Stimulated activated naive CD4-positive, alpha-beta T cell (primary cell): ENCODE data around the gene GMPPA.

Source experiments
- DNase-seq, 6 experiments: peaks; one replicate each; lab custom pipeline; 2025; lab: John Stamatoyannopoulos, UW

The GMPPA gene

DNA sequence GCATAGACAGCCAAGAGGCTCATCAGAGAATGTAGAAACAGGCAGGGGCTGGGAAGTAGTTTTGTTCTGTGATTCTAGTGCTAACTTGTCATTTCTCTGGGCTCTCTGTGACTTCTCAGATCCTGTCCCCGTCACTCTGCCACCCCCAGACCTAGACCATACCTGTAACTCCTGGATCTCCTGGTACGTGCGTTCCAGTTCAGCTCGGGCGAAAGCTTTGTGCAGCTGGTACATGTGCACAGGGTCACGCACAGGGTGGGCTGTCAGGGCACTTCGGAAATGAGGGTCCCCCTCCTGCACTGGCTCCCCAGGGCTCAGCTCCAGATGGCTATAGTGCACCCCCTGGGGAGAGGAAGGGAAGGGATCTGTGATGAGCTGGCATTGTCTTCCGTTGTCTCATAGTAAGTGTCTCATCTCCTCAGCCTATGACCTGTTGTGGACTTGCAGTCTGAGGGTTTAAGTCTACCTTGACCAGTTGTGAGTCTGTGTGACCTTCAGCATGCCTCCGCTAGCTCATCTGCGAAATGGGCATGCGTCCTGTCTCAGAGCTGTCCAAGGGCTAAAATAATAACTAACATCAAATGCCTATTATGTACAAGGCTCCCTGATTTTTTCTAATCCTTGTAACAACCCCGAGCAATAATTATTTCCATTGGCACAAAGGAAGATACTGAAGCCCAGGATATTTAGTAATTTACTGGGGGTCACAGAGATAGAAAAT lies 42.3 kb downstream of the GMPPA start:
- no peak for DNase-seq

DNA sequence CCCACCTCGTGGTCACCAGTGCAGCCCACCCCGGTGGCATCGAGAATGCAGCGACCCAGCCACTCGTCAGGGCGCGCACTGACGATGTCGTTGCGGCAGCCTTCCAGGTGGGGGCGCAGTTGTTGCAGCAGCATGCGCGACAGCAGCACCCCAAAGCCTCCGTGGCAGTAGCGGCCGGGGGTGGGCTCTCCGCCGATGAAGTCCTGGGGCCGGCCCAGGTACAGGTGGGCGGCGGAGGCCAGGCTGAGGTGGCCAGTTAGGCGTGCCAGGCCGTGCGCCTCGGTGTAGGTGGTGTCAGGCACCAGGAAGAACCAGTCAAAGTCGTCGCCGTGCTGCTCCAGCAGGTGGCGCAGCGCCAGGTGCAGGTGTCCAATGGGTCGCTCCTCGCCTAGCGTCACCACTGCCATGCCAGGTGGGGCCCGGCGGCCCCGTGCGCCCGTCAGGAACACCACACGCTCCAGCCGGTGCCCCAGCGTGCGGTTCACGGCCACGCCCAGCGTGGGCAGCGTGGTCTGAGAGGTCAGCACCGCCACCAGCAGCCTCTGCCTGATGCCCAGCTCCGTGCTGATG lies 43.0 kb downstream of the GMPPA start:
- DNase-seq = peak; percentile 74 to 98 (median 88)

DNA sequence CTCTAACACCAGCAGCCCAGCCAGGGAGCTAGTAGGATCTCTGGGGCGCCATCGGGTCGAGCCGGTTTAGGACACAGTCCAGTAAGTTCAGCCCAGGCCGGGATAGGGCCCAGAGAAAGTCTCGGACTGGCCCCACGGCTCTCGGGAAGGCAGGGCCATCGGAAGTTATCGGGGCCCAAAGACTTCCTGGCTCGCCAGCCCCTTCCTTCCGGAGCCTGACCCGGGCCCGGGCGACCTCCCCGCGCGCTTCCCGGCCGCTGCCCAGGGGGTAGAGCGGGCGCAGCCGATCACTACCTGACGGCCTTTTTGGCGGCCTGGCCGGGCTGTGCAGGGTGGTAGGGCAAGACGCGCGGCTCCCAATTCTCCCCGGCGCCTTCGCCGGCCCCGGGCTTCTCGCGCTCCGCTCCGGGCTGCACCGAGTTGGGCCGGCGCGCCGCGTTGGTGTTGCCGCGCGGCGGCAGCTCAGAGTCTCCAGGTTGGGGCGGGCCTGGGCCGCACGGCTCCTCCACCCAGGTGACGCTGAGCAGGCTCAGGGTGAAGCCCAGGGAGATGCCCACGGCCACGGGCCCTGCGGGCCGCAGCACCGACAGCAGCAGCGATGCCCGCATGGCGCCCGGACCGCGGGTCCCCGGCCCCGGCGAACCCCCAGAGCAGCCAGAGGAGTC lies 44.4 kb downstream of the GMPPA start:
- peak in 1 of 6 experiments; percentile 81 for DNase-seq

DNA sequence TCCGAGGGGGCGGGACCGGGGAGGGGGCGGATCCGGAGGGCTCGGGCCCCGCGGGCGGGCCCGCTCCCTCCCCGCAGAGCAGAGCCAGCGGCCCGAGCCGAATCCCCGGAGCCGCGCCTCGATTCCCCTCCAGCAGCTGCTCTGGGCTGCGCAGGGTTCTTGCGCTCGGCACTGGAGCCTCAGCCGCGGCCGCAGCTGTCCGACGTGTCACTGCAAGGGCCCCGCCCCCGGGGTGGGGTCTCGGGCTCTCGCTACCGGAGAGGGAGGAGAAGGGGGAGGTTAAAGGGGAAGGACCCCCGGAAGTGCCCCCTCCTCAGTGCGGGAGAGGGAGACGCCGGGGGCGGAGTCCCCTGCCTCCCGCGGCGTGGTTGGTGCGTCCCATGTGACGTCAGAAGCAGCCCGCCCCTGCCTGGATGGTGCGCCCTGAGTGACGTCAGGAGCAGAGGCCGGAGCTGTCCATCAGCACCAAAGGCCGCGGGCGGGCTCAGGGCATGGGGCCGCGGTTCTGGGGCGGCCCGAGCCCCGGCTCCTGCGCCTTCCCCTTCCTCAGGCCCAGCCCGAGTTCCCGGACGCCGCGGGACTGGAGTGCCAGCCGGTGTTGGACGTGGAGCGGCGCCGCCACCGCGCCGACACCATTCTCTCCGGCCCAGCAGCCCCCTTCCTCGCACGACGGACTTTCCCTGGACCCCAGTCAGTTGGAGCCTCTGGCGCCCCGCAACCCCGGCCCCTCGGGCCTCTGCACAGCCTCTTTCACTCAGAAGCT lies 45.1 kb downstream of the GMPPA start, which contains the start of the genes CHPF and TMEM198:
Gene CHPF (minus strand): TSS at position 214 of the 763 bp plus-strand sequence. CDS start 271 bp downstream, outside the sequence.
Gene TMEM198 (plus strand): TSS at position 433 of the 763 bp plus-strand sequence. CDS start 700 bp downstream, outside the sequence.
- peak; percentile 80 to 94 (median 88) for DNase-seq

DNA sequence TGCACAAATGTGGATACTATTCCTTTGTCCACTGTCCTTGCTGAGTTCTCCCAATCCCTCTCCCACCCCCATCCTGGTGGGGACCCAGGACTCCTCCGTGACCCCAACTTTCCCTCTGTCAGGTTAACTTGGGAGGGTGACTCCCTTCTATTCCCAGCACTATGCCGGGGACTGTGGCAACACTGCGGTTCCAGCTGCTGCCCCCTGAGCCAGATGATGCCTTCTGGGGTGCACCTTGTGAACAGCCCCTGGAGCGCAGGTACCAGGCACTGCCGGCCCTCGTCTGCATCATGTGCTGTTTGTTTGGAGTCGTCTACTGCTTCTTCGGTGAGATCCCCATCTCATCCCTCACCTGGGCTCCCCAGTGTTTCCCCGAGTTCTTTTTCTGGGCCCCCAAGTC lies 45.9 kb downstream of the GMPPA start:
- DNase-seq = no peak

DNA sequence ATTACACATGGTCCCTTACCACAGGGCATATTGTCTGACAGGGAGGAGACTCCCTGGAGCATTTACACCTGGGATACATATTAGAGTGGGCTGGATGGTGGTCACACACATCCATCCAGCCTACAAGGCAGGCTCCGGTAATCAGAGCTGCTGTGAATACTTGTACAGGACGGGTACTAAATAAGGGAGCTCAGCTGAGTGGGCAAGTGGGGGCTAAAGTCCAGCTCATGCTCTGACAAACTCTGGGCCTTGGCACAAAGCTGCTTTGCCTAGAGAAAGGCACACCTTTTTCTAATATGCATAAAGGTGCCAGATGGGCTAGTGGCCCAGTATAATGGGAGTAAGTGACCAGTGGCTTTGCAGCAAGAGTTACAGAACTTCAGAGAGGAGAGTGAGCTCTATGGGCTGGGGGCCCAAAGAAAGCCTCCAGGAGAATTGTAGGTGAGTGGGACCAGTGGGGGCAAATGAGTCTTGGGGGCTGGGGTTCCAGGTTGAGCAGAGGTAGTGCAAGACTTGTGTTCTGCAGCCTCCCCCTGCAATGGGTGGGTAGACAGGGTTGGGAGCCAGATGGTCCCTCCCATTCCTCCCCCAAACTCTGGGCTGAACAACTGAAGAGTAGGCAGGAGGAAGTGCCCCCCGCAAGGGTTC lies 46.7 kb downstream of the GMPPA start:
- DNase-seq = no peak

DNA sequence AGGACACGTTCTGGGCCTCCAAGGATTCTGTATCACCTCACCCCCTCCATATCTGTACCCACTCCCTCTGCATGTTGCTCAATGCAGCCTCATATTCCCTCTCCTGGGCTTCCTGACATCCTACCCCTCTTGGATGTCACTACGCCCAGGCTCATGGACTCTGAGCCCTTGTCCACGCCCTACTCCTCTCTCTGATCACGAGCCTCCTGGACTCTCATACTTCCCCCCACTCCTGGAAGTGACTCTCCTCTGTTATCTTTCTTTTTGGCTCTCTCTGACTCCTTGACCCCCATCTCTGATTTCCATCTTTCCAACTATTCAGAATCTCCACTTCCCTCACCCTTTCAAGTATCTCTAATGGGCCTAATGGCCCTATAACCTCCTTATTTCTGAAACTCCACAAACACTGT lies 47.3 kb downstream of the GMPPA start:
- DNase-seq = no peak

DNA sequence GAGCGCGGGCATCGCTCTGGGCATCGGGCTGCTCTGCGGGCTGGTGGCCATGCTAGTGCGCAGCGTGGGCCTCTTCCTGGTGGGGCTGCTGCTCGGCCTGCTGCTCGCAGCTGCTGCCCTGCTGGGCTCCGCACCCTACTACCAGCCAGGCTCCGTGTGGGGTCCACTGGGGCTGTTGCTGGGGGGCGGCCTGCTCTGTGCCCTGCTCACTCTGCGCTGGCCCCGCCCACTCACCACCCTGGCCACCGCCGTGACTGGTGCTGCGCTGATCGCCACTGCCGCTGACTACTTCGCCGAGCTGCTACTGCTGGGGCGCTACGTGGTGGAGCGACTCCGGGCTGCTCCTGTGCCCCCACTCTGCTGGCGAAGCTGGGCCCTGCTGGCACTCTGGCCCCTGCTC lies 48.9 kb downstream of the GMPPA start:
- no peak for DNase-seq

DNA sequence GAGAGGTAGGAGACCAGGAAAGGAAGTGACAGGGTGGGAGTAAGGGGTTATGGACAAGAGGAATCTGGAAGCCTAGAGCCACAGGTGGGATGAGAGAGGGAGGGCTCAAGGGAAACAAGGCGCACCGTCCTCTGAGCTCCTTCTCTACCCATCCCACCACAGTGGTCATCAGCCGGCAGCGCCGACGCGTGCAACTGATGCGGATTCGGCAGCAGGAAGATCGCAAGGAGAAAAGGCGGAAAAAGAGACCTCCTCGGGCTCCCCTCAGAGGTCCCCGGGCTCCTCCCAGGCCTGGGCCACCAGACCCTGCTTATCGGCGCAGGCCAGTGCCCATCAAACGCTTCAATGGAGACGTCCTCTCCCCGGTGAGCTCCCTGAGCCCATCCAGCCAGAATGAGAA lies 50.3 kb downstream of the GMPPA start:
- DNase-seq = no peak

DNA sequence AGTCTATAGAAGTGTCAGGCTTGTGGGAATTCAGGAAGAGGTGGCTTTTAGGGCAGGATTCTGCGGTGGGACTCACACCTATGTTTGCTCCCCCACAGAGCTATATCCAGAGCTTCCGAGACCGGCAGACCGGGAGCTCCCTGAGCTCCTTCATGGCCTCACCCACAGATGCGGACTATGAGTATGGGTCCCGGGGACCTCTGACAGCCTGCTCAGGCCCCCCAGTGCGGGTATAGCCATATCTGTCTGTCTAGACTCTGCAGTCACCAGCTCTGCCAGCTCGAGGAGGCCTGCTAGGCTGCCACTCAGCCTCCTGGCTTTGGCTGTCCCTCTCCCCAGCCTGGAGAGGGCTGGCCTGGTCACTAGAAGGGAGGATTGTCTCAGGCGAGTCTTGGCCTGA lies 50.9 kb downstream of the GMPPA start:
- no peak for DNase-seq

DNA sequence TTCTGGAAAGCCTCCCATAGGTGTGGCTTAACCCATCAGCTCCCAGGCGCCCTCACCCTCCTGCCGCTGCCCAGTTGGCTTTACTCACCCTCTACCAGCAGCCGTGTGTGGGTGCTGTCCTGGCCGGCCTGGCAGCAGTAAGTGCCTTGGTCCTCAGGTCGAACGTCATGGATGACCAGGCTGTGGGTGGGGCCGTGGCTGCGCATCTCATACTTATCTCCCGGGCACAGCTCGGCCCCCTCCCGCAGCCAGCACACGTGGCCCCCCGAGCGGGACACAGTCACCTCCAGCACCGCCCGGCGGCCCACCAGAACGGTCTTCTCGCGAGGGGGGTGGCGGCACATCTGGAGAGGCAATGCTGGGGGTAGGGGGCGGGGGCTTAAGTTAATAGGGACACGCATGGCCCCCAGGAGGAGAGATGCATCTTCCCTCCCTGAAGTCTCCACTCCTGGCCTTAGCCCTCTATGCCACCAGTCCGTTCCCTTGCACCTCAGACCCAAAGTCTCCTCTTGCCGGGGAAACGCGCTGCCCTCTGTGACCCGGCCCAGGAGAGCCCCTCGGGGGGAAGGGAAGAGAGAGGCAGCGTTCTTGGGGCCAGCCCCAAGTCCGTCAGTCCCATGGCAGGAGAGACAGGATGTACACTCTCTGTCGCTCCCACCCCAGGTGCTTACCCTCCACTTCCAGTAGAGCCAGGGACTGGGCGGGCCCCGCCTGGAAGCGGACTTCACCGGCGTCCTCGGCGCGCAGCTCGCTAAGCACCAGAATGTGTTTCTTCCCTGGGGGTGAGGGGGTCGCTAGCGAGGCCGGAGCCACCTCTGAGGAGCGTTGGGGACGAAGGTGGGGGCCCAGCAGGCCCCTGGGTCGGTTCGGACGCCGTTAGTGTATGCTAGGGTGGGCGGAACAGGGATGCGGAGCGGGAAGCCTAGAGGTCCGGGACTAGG lies 53.0 kb downstream of the GMPPA start:
- no peak for DNase-seq

DNA sequence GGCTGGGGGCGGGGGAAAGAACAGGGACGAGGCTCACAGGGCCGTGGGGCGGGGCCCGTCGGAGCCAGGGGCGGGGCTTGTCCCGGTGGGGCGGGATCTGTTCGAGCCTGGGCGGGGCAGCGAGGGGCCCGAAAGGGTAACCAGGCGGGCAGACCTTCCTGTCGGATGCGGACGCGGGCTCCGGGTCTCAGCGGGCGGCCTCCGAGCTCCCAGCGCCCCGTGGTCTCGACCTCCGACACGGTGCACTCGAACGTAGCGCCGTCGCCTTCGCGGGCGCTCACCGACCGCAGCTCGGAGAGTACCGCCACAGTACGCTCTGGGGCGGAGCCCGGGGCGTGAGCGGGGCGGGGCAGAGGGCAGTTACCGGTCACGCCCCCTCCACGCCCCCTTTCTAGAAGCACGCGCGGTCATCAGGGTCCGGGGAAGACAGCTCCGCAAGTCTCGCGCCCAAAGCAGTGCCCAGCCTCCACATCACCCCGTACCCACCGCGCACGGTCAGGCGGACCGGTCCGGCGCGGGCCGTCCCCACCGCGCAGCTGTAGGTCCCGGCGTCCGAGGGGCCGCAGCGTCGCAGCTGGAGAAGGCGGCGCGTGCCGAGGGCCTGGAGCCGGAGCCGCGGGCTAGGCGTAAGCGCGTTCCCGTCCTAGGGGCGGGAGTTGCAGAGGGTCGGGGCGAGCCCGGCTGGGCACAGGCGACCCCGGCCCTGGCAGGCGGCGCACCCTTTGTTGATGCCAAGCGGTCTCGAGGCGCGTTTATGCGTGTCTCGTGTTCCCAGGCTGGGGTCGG lies 53.9 kb downstream of the GMPPA start:
- DNase-seq = peak; percentile 60 to 86 (median 76)

DNA sequence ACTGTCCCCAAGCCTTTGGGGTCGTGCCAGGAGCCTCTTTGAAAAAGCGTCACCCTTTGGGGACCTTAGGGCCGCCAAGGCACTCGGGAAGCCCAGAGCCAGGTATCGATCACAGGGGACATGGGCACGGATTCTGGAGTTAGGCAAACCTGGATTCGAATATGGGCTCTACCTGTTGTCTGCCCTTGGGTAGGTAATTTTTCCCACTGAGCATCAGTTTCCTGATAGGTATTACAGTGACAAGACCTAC lies 54.4 kb downstream of the GMPPA start:
- peak in 1 of 6 experiments; percentile 25 for DNase-seq

DNA sequence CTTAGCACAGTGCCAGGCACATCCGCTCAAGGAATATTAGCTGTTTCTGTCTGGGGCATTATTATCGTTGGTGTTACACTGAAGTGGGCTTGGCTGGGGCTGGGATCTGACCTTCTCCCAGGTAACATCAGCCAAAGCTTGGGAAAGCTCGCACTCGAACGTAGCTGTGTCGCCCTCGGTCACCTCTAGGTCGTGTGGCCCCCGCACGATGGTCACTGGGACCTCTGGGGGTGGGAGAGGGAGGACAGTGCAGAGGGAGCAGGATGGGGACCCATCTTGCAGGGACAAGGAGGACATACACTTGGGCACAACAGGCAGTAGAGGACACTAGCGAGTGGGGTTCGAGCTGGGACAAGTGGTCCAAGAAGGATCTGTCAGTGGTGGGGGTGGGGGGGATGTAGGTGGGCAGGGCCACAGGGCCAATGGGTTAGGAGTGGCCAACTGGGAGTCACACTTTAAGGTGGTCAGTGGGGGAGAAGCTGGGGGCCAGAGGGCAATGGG lies 54.8 kb downstream of the GMPPA start:
- no peak for DNase-seq

DNA sequence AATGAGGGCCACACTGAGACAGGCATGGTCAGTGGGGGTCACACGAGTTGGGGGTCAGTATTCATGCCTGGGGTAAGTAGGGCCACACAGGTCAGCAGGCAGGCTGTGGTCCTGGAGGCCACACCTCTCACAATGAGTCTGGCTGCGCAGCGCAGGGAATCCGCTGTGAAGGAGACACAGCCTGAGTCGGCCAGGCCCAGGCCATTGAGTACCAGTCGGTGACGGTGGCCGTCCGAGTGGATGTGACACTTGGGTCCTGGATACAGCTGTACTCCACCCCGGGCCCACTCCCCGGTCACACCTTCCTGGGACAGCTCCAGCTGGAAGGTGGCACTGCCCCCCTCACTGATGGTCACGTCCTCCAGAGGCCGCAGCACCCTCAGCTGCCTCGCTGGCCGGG lies 55.7 kb downstream of the GMPPA start:
- DNase-seq = no peak

DNA sequence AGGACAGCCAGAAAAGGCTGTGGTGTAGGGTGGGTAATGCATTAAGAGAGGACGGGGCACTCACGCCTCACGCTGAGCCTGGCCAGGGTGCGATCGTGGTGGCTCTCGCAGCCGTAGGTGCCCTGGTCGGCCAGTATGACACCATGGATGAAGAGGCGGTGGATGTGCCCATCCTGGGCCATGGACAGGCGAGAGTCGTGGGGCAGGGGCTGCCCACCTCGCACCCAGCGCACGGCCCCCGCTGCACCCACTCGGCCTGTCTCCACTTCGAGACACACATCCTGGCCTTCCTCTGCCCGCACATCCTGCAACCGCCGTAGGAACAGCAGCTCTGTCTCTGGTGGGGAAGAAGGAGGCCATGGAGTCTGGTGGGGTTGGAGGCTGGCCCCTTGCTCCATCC lies 57.3 kb downstream of the GMPPA start:
- DNase-seq = no peak

DNA sequence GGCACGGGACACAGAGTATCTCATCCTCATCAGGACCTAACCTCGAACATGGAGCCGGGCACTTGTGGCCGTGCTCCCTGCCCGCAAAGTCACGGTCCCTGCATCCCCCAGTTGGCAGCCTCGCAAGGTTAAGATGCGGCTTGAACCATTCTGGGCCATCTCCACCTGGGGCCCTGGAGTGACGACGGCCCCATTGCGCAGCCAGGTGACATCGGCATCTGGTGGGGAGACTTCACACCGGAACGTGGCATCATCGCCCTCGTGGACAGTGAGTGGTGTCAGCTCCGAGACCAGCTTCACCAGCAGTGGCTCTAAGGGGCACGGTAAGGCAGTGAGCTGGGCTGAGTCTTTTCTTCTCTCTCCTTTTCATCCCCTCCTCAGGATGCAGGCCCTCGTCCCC lies 57.7 kb downstream of the GMPPA start:
- no peak for DNase-seq
